Measurements from ENCODE around the gene CD99L2.
"Not testable (repeated sequence)": the region's sequence is repeated elsewhere in the genome, so short reads cannot be mapped to it uniquely, and the experiment has no call there.

DNA sequence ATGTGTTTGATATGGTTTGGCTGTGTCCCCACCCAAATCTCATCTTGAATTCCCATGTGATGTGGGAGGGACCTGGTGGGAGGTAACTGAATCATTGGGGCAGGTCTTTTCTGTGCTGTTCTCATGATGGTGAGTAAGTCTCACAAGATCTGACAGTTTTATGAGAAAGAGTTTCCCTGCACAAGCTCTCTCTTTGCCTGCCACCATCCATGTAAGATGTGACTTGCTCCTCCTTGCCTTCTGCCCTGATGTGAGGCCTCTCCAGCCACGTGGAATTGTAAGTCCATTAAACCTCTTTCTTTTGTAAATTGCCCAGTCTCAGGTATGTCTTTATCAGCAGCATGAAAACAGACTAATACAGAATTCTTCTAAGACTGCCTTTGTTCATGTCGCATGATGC, 22.8 kb downstream of the CD99L2 start:
- TF ChIP-seq, protein P1, sequence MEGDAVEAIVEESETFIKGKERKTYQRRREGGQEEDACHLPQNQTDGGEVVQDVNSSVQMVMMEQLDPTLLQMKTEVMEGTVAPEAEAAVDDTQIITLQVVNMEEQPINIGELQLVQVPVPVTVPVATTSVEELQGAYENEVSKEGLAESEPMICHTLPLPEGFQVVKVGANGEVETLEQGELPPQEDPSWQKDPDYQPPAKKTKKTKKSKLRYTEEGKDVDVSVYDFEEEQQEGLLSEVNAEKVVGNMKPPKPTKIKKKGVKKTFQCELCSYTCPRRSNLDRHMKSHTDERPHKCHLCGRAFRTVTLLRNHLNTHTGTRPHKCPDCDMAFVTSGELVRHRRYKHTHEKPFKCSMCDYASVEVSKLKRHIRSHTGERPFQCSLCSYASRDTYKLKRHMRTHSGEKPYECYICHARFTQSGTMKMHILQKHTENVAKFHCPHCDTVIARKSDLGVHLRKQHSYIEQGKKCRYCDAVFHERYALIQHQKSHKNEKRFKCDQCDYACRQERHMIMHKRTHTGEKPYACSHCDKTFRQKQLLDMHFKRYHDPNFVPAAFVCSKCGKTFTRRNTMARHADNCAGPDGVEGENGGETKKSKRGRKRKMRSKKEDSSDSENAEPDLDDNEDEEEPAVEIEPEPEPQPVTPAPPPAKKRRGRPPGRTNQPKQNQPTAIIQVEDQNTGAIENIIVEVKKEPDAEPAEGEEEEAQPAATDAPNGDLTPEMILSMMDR (IDR thresholded peaks at IDR 0.05): not testable (repeated sequence)
- TF ChIP-seq POLR2A (IDR thresholded peaks at IDR 0.05): not testable (repeated sequence)
